ENCODE measurements around the gene NUDT16L1. TPM values are rescaled to one million over a fixed set of nuclear protein-coding genes. Genes with fewer than 3 reads are reported as not detected.

The NUDT16L1 gene
- total and polyA plus RNA-seq, 2 of the 8 experiments (the other 6 are each of a cell fraction or from before 2014, with no cell fraction given) = 34.8 to 77.3 TPM

DNA sequence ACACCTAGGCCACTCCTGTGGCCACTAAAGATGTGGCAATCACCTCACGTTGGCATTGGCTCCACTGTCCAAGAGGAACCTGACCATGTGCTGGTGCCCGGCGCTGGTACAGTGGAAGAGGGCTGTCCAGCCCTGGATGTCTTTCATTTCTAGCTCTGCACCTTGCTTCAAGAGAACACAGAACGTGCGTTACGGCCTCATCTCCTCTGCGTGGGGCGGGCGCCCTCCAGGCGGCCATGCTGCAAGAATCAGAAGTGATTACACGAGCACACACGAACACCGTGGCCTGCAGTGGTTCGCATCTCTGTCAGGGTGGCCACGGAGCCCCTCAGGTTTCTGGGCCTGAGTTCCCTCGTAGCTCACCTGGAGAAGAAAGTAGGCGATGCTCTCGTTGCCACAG is 33.3 kb downstream of the NUDT16L1 start:
- no peaks in the 10 kb centered on the region for H3K79me1 ChIP-seq (ENCODE audit: low read depth, low read length)
- peaks cover 0 to 11% of the 10 kb centered on the region in 2 experiments; a peak in 2 of 4 replicates for H3K79me2 ChIP-seq (ENCODE audit: control insufficient read depth in 1 of 2, insufficient read depth in 2 of 2, low read length in 2 of 2)
- no peak for DNase-seq (ENCODE audit: low read depth in 1 of 2, low spot score in 2 of 2)
- WGBS, 2 experiments (ENCODE audit: extremely low coverage in 1 of 2, insufficient coverage in 1 of 2, insufficient read length in 1 of 2, insufficient replicate concordance in 2 of 2, low coverage in 1 of 2, low lambda C conversion rate in 2 of 2, missing lambda C conversion rate in 1 of 2) = 95% methylated on average over 18 of the region's 18 CpGs; no CpG with 5 or more reads in 1 of the 2 experiments
- H2BK120ac ChIP-seq (replicated peaks; ENCODE audit: low read depth, low read length) = no peak overlapping the region
- no peak overlapping the region for H3K56ac ChIP-seq (replicated peaks; ENCODE audit: insufficient read length, low read depth, low read length)
- ChIA-PET POLR2A (ENCODE audit: partially characterized antibody) (interaction anchor here (1.1 to 1.2 kb wide), 2 partner anchors 32 to 34 kb away, joined by 3 read pairs; no protein-coding TSS in a partner anchor), CTCF (ENCODE audit: partially characterized antibody) (interaction anchor here (1.2 to 1.6 kb wide), 2 partner anchors 14 to 44 kb away, joined by 3 read pairs; no protein-coding TSS in a partner anchor)
- no peak overlapping the region for H4K91ac ChIP-seq (replicated peaks; ENCODE audit: insufficient read length, low read length)
- no peaks in the 10 kb centered on the region for H3K4me1 ChIP-seq (replicated peaks in 1 of 4; ENCODE audit: control insufficient read depth in 3 of 4, insufficient read depth in 4 of 4, low read length in 3 of 4)
- no peak overlapping the region for H3K9ac ChIP-seq (replicated peaks in 1 of 4; ENCODE audit: extremely low read depth in 1 of 4, low read depth in 3 of 4, low read length in 3 of 4)
- no peak overlapping the region for H2BK5ac ChIP-seq (ENCODE audit: low read depth, low read length)
- no peak overlapping the region for H3K4me2 ChIP-seq (ENCODE audit: insufficient read depth in 1 of 2, low read depth in 2 of 2, low read length in 2 of 2)
- H2BK20ac ChIP-seq (ENCODE audit: low read length) = no peak overlapping the region
- TF ChIP-seq TBP (IDR thresholded peaks at IDR 0.05; ENCODE audit: low read depth, low read length) (no peak), RBBP5 (IDR thresholded peaks at IDR 0.05; ENCODE audit: borderline replicate concordance, low read depth, low read length) (no peak), BCL11A (IDR thresholded peaks at IDR 0.05; ENCODE audit: low read depth in 2 of 2, low read length in 2 of 2) (no peak), CBX5 (IDR thresholded peaks at IDR 0.05; ENCODE audit: low read depth, low read length) (no peak), ZNF274 (IDR thresholded peaks at IDR 0.05; ENCODE audit: borderline replicate concordance, extremely low read depth, low read length) (no peak), SIN3A (conservative IDR thresholded peaks at IDR 0.05 in 1 of 2, IDR thresholded peaks at IDR 0.05 in 1 of 2; ENCODE audit: low read depth in 1 of 2, low read length in 2 of 2) (no peak), JUN (IDR thresholded peaks at IDR 0.05; ENCODE audit: low read depth, low read length) (no peak), SIX5 (IDR thresholded peaks at IDR 0.05; ENCODE audit: low read depth, low read length) (no peak), NRF1 (IDR thresholded peaks at IDR 0.05; ENCODE audit: low read depth, low read length) (no peak)
- TF ChIP-seq, protein P1, sequence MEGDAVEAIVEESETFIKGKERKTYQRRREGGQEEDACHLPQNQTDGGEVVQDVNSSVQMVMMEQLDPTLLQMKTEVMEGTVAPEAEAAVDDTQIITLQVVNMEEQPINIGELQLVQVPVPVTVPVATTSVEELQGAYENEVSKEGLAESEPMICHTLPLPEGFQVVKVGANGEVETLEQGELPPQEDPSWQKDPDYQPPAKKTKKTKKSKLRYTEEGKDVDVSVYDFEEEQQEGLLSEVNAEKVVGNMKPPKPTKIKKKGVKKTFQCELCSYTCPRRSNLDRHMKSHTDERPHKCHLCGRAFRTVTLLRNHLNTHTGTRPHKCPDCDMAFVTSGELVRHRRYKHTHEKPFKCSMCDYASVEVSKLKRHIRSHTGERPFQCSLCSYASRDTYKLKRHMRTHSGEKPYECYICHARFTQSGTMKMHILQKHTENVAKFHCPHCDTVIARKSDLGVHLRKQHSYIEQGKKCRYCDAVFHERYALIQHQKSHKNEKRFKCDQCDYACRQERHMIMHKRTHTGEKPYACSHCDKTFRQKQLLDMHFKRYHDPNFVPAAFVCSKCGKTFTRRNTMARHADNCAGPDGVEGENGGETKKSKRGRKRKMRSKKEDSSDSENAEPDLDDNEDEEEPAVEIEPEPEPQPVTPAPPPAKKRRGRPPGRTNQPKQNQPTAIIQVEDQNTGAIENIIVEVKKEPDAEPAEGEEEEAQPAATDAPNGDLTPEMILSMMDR (IDR thresholded peaks at IDR 0.05; ENCODE audit: control extremely low read depth in 1 of 3, insufficient read depth in 1 of 3, low read depth in 1 of 3, low read length in 3 of 3) = no peak
- no peak overlapping the region for H3K14ac ChIP-seq (ENCODE audit: insufficient read length)
- H4K5ac ChIP-seq (ENCODE audit: insufficient read length, low read depth, low read length) = no peak overlapping the region
- H3K27me3 ChIP-seq (replicated peaks in 1 of 4; ENCODE audit: control insufficient read depth in 3 of 4, extremely low read depth in 1 of 4, insufficient read depth in 3 of 4, low read length in 3 of 4) = no peaks in the 10 kb centered on the region
- peaks cover 0 to 10% of the 10 kb centered on the region in 2 experiments for H4K20me1 ChIP-seq (replicated peaks in 1 of 2; ENCODE audit: control insufficient read depth in 1 of 2, insufficient read depth in 2 of 2, low read length in 2 of 2)
- no peak overlapping the region for H2BK12ac ChIP-seq (ENCODE audit: low read depth, low read length)
- H2AFZ ChIP-seq (ENCODE audit: low read length) = no peak overlapping the region
- H3K23ac ChIP-seq (ENCODE audit: insufficient read length) = no peak overlapping the region
- H3K4ac ChIP-seq (replicated peaks; ENCODE audit: insufficient read length, low read depth, low read length) = no peak overlapping the region
- H4K8ac ChIP-seq (ENCODE audit: extremely low read depth, insufficient read depth, low read length) = no peak overlapping the region
- no peak overlapping the region for H3K18ac ChIP-seq (ENCODE audit: extremely low read depth, low read length)
- no peak for FAIRE-seq
- H3K27ac ChIP-seq (ENCODE audit: low read depth, low read length) = no peak overlapping the region; the same call in 1 of the 2 replicates
- no peaks in the 10 kb centered on the region for H3K23me2 ChIP-seq (ENCODE audit: low read depth, low read length)
- H3K36me3 ChIP-seq (ENCODE audit: control insufficient read depth in 2 of 4, insufficient read depth in 4 of 4, low read length in 3 of 4) = peaks cover 11 to 45% (median 19%) of the 10 kb centered on the region in 4 experiments; a peak in 7 of 8 replicates
- H3K9me3 ChIP-seq (ENCODE audit: insufficient read depth in 2 of 2, low read depth in 1 of 2, low read length in 1 of 2) = no peaks in the 10 kb centered on the region
- H3K4me3 ChIP-seq (ENCODE audit: extremely low read depth in 1 of 4, insufficient read depth in 2 of 4, low read depth in 3 of 4, low read length in 4 of 4) = no peak overlapping the region
- H2BK15ac ChIP-seq (ENCODE audit: low read length) = no peak overlapping the region
- H2AK5ac ChIP-seq (ENCODE audit: low read depth, low read length) = no peak overlapping the region

Data from H1 (cell line).